T47D (cell line): Measurements from ENCODE around the gene APOD.
"Not testable (repeated sequence)": the region's sequence is repeated elsewhere in the genome, so short reads cannot be mapped to it uniquely, and the experiment has no call there.

ENCODE experiments used
- DNase-seq, 2 experiments: peaks; one replicate each; pipeline versions ENCODE4 v3.0.0 to v3.0.0-alpha.2; 2011 to 2012; ENCODE audit warnings: low read depth in 1 of 2, low spot score in 1 of 2
- JUND ChIP-seq: IDR thresholded peaks from 2 replicates; pipeline ENCODE4 v1.6.1; 2012; ENCODE audit warnings: low read depth
- in situ Hi-C: cut with HindIII; loops from 2 replicates; pipeline ENCODE4 v1.10.0; 2016; ENCODE audit warnings: low sequenced_read_pairs, low pct_unique_long_range_greater_than_20kb

APOD gene

DNA sequence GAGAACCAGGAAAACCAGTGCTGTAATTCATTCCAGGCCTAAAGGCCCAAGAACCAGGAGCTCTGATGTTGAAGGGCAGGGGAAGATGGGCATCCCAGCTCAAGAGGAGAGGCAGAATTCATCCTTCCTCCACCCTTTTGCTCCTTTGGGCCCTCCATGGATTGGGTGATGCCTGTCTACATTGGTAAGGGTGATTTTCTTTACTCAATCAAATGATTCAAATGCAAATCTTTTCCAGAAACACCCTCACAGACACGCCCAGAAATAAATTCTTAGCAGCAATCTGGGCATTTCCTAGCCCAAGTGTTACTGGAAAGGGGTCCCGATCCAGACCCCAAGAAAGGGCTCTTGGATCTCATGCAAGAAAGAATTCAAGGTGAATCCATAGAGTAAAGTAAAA, 17.6 kb upstream of the APOD start:
- TF ChIP-seq JUND: no peak
- in situ Hi-C loops: no loop called here

DNA sequence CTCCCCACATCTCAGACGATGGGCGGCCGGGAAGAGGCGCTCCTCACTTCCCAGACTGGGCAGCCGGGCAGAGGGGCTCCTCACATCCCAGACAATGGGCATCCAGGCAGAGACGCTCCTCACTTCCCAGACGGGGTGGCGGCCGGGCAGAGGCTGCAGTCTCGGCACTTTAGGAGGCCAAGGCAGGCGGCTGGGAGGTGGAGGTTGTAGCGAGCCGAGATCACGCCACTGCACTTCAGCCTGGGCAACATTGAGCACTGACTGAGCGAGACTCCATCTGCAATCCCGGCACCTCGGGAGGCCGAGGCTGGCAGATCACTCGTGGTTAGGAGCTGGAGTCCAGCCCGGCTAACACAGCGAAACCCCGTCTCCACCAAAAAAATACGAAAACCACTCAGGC, 16.2 kb upstream of the APOD start:
- DNase-seq, in situ Hi-C loops: not testable (repeated sequence)

More for the DNA sequence above, 17.6 kb upstream of the APOD start:
- DNase-seq: no peak

DNA sequence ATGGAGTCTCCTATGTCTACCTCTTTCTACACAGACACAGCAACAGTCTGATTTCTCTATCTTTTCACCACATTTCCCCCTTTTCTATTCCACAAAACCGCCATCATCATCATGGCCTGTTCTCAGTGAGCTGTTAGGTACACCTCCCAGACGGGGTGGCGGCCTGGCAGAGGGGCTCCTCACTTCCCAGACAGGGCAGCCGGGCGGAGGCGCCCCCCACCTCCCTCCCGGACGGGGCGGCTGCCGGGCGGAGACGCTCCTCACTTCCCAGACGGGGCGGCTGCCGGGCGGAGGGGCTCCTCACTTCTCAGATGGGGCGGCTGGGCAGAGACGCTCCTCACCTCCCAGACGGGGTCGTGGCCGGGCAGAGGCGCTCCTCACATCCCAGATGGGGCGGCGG, 15.8 kb upstream of the APOD start:
- DNase-seq, in situ Hi-C loops: not testable (repeated sequence)

DNA sequence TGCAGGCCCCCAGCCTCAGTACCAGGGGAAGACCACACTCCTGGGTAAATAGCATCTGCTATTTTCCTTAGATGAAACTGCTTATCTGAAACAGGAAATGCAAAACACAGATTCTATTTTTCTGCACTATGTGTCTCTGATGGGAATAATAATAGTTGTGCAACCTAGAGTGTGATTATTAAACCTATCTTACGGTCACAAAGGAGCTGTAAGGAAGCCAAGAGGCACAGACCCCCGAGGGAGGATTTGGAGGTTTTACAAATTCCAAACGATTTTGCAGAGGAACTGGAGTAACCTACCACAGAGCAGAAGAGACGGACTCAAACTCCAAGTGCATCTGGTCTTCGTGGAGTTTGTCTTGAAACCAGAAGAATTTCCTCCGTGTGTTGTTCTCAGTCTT, 14.1 kb upstream of the APOD start:
- no peak for TF ChIP-seq JUND
- in situ Hi-C loops: no loop called here
- no peak for DNase-seq

DNA sequence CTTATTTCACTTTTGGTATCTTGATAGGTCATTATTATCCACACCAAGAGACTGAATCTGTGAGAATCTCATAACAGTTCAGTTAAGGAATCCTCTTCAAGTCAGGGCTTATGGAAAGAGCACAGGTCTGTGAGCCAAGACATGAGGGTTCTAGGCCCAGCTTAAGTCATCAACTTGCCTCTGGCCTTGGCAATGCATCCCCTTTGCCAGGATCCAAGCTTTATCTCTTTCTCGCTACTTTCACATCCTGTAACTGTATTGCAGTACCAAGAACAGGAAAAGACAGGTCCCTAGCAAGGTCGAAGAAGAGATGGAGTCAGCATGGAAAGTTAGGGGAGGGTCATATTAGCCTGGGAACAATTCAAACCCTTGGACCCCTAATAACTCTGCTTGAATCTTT, 13.5 kb upstream of the APOD start:
- TF ChIP-seq JUND: no peak
- in situ Hi-C loops: no loop called here

DNA sequence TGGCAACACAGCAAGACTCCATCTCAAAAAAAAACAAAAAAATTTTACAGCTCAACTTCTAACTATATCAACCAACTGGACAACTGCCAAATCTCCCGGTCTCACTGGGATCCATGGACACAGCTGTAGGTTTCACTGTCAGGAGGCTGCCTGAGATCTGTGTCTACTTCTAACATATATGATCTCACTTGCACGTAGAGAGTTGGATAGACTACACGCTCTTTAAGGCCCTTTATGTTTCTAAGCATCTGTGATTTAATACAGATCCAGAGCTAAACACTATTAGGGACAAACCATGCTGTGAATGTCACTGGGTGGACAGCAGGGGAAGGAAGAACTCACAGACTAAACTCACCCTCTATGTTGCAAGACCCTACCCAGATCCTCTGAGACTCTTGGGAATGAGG, 13.0 kb upstream of the APOD start:
- no peak for DNase-seq
- in situ Hi-C loops: no loop called here
- TF ChIP-seq JUND: no peak

More for the DNA sequence above, 13.5 kb upstream of the APOD start:
- no peak for DNase-seq

DNA sequence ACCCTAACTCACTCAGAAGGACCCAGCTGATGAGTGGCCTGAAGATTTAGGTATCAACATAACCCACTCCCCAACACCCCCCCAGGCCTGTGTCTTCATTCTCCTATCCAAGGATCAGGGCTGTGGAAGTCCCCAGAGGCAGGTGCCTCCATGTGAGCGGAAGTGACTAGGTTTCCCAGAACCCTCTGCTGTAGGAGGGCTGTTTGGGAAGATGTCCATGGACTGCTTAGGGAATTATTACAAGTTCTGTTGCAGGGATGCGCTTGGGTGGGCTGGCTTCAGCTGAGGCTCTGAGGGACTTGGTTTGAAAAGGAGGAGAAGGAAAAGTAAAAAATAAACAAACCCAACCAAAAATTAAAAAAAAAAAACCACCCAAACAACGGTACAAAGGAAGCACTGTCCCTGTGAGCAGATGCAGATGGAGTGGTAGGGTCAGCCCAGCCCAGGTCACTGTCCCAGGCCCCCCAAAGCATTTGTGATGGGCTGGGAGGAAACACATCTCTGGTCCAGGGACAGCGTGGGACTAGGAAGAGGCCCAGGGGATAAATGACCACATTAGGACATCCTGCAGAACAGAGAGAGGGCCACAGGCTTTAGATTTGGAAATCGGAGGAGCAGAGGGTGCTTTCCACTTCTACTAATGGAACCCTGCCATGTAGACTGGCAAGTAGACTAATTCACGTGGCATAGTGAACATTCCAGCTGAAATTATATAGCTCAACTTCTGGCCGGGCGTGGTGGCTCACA, 12.2 kb upstream of the APOD start:
- no peak for DNase-seq
- no peak for TF ChIP-seq JUND

DNA sequence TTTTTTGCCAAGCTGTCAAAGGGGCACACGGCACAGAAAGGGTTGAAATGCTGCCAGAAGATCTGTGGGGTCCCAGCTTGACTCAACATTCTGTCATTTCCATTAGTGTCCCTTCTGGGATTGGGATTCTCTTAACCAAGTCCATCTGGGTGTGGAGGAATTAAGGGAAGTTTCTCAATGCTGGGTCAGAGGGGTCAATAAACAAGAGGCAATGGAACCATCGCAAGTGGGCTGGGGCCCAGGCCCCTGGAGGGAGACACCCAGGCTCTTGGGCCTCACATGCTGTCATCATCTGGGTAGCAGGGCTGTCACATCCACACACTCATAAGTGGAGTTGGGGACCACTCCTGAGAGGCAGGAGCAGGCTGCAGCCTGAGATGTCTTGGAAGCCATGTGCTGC, 8.1 kb upstream of the APOD start:
- no peak for TF ChIP-seq JUND
- in situ Hi-C loops: no loop called here

More for the DNA sequence above, 12.2 kb upstream of the APOD start:
- in situ Hi-C loops: no loop called here

DNA sequence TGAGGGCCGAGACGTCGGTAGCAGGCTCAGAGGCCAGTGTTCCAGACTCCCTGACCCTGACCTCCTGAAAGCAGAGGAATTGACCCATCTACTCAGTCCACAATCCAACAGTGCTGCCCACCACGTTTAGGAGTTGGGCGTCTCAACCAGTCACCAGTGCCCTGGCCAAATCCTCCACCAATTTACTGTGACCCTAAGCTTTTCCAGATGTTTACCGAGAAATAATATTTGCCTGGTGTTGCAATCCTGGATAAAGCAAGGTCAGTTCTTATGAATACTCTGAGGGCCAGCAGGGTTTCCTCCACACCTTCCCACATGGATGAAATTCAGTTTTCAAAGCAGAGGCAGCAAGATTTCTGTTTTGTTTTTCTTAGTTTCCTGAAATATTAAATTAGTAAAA, 7.5 kb upstream of the APOD start:
- in situ Hi-C loops: no loop called here

More for the DNA sequence above, 8.1 kb upstream of the APOD start:
- DNase-seq: no peak

DNA sequence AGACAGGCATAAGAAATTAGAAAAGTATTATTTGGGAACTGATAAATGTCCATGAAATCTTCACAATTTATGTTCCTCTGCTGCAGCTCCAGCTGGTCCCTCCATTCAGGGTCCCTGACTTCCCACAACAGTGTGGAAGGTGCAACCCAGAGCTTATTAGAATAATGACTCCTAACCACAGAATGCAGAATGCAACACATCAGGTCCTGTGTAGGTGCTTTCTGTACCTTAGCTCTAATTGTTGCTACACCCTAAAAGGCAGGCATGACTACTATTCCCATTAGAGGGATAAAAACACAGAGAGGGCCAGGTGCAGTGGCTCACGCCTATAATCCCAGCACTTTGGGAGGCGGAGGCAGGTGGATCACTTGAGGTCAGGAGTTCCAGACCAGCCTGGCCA, 6.6 kb upstream of the APOD start:
- DNase-seq, in situ Hi-C loops: not testable (repeated sequence)

More for the DNA sequence above, 7.5 kb upstream of the APOD start:
- peak in 1 of 2 experiments; percentile 61 for DNase-seq
- no peak for TF ChIP-seq JUND

DNA sequence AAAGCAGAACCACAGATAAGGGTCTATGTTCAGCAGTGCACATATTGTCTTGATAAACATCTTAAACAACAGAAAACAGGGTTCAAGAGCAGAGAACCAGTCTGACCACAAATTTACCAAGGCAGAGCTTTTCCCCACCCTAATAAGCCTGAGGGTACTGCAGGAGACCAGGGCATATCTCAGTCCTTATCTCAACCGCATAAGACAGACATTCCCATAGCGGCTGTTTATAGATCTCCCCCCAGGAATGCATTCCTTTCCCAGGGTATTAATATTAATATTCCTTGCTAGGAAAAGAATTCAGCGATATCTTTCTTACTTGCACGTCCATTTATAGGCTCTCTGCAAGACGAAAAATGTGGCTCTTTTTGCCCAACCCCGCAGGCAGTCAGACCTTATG, 6.1 kb upstream of the APOD start:
- DNase-seq, in situ Hi-C loops: not testable (repeated sequence)

DNA sequence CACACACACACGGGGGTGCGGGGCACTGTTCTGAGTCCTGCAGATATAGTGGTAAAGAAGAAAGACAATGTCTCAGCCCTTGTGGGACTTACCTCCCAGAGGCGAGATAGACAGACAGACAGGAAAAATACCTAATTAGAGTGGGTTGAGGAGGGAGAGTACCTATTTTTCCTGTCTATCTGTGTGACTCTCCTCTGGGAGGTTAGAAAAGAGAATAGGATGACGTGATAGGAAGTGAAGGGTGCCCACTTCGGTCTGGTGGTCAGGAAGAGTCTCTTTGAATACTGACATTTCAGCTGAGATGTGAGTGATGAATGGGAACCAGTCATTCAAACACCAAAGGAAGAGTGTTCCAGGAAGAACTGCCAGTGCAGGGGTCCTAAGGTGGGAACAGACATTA, 4.1 kb upstream of the APOD start:
- no peak for TF ChIP-seq JUND
- DNase-seq: no peak
- in situ Hi-C loops: no loop called here

DNA sequence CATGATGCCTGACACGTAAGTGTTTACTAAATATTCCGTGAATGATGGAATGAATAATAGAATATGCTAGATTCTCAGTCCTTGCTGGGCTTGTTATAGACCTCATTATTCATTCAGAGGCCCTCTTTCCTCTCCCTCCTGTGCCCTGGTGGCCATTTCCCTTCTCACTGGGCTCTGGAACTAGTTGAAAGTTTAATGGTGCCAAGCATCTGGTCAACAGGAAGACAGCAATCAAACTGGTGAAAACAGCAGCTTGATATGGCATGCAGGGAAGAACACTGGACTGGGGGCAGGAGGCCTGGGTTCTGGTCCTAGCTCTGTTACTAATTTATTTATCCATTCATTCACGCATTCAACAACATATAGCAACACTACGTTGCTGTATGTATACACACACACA, 3.7 kb upstream of the APOD start:
- in situ Hi-C loops: no loop called here
- no peak for DNase-seq
- TF ChIP-seq JUND: no peak

DNA sequence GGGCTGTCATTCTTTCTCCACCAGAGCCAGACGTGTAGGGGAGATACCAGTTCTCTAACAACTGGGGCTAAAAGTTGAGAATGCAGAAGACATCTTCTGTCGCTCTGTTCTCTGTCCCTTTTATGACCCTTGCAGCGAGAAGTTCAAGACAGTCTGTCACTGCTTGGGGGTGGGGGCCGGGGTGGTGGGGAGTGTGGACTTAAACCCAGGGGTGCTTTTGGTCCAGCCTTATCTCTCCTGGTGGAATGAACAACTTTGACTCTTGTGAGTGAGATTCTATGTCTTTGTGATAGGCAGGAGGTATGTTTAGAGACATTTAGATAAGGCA, 767 bp upstream of the APOD start:
- in situ Hi-C loops: no loop called here
- TF ChIP-seq JUND: no peak
- DNase-seq: no peak
